ENCODE measurements around the gene LAIR1.

The LAIR1 gene

DNA sequence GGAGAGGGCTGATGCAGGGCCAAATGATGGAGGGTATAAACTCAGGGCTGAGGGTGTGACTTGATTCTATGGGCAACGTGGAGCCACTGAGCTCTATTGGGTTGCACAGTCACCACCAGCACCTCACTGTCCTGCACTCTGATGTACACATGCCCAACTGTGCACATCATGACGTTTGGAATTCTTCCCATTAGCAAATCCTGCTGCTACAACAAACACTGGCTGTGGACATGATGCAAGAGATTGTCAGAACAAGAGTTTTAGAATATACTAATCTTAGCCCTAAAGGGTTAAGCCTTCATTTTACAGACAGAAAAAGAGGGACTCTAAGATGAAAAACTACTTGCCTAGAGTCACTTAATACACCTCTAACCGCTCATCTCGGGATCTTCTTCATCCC, 48.1 kb upstream of the LAIR1 start:
- H3K4me3 ChIP-seq (ENCODE audit: low read depth, low read length) = no peak overlapping the region
- TF ChIP-seq ZIC2 (tag by site-specific recombination; IDR thresholded peaks at IDR 0.05) = peak; percentile 31; the same call in 1 of the 2 replicates
- TF ChIP-seq ZNF292 (tag by site-specific recombination; IDR thresholded peaks at IDR 0.05; ENCODE audit: borderline replicate concordance, low read depth) = no peak
- TF ChIP-seq ZNF324 (tag by site-specific recombination; IDR thresholded peaks at IDR 0.05) = no peak
- no peak for TF ChIP-seq ZNF132 (tag by site-specific recombination; IDR thresholded peaks at IDR 0.05; ENCODE audit: borderline replicate concordance)
- POLR2A ChIA-PET = no interaction called here
- no peaks in the 10 kb centered on the region for H3K36me3 ChIP-seq (ENCODE audit: control insufficient read depth in 2 of 2, insufficient read depth in 1 of 2, low read length in 2 of 2)
- H3K4me1 ChIP-seq (ENCODE audit: control insufficient read depth, insufficient read depth, low read length) = no peaks in the 10 kb centered on the region; the same call in 1 of the 2 replicates
- no peak overlapping the region for H3K27ac ChIP-seq (ENCODE audit: extremely low read depth, low read depth, low read length)
- CTCF ChIA-PET = no interaction called here
- 0 out of 2 replicates have a peak, but pooled peaks cover 2% of the 10 kb centered on the region for H3K9me3 ChIP-seq (ENCODE audit: control insufficient read depth, insufficient read depth, low read depth, low read length)

DNA sequence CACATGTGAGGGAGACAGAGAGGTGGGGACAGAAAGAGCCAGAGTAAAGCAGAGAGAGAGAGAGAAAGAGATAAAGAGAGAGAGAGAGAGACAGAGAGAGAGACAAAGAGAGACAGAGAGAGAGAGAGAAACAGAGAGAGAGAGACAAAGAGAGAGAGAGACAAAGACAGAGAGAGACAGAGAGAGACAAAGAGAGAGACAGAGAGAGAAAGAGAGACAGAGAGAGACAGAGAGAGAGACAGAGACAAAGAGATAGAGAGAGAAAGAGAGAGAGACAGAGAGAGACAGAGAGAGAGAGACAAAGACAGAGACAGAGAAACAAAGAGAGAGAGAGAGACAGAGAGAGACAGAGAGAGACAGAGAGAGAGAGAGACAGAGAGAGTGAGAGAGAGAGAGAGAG, 46.3 kb upstream of the LAIR1 start:
- ChIA-PET CTCF (interaction anchor here (0.6 to 2.0 kb wide), 3 partner anchors 20 to 470 kb away, joined by 3 to 7 read pairs (median 3); no protein-coding TSS in a partner anchor), POLR2A (no interaction called here)
- H3K9me3 ChIP-seq (ENCODE audit: control insufficient read depth, insufficient read depth, low read depth, low read length) = 0 out of 2 replicates have a peak, but pooled peaks cover 2% of the 10 kb centered on the region
- H3K27ac ChIP-seq (ENCODE audit: extremely low read depth, low read depth, low read length) = no peak overlapping the region
- no peaks in the 10 kb centered on the region for H3K36me3 ChIP-seq (ENCODE audit: control insufficient read depth in 2 of 2, insufficient read depth in 1 of 2, low read length in 2 of 2)
- no peaks in the 10 kb centered on the region; the same call in 1 of the 2 replicates for H3K4me1 ChIP-seq (ENCODE audit: control insufficient read depth, insufficient read depth, low read length)
- TF ChIP-seq SP3 (tag by site-specific recombination; IDR thresholded peaks at IDR 0.05) (no peak), ZBTB17 (tag by site-specific recombination; IDR thresholded peaks at IDR 0.05) (0 out of 2 replicates have a peak, but pooled peaks have one; percentile 4), ZNF596 (tag by site-specific recombination; IDR thresholded peaks at IDR 0.05) (peak; percentile 99)
- no peak overlapping the region for H3K4me3 ChIP-seq (ENCODE audit: low read depth, low read length)

DNA sequence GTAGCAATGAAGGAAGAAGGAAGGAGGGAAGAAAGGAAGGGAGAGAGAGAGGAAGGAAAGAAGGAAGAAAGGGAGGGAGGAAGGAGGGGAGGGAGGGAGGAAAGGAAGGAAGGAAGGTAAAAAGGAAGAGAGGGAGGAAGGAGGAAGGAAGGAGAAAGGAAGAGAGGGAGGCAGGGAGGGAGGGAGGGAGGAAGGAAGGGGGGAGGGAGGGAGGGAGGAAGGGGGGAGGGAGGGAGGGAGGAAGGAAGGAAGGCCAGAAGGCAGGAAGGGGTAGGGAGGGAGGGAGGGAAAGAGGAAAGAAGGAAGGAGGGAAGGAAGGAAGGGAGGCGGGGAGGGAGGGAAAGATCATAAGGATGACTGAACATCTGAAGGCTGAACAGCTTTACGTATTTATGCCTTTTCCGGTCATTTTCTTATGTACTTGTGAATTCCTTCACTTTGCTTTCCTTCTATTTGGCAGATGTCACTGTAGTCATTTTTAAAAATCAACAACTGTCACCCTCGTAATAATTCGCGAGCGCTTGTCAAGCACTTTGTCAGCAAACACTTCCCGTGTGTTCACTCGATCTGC, 43.8 kb upstream of the LAIR1 start:
- H3K27ac ChIP-seq (ENCODE audit: extremely low read depth, low read depth, low read length) = no peak overlapping the region
- TF ChIP-seq SP3 (tag by site-specific recombination; IDR thresholded peaks at IDR 0.05) (no peak), ZNF37A (tag by site-specific recombination; IDR thresholded peaks at IDR 0.05) (no peak), ZBTB21 (tag by site-specific recombination; IDR thresholded peaks at IDR 0.05) (no peak), ZNF391 (tag by site-specific recombination; IDR thresholded peaks at IDR 0.05; ENCODE audit: borderline replicate concordance, low read depth) (no peak), ZNF157 (tag by site-specific recombination; IDR thresholded peaks at IDR 0.05) (no peak), YY2 (tag by site-specific recombination; IDR thresholded peaks at IDR 0.05) (no peak), REPIN1 (tag by site-specific recombination; IDR thresholded peaks at IDR 0.05; ENCODE audit: low read depth) (no peak), ZNF670 (tag by site-specific recombination; IDR thresholded peaks at IDR 0.05; ENCODE audit: low read depth) (no peak), ZNF626 (tag by site-specific recombination; IDR thresholded peaks at IDR 0.05) (no peak)
- TF ChIP-seq, protein P1, sequence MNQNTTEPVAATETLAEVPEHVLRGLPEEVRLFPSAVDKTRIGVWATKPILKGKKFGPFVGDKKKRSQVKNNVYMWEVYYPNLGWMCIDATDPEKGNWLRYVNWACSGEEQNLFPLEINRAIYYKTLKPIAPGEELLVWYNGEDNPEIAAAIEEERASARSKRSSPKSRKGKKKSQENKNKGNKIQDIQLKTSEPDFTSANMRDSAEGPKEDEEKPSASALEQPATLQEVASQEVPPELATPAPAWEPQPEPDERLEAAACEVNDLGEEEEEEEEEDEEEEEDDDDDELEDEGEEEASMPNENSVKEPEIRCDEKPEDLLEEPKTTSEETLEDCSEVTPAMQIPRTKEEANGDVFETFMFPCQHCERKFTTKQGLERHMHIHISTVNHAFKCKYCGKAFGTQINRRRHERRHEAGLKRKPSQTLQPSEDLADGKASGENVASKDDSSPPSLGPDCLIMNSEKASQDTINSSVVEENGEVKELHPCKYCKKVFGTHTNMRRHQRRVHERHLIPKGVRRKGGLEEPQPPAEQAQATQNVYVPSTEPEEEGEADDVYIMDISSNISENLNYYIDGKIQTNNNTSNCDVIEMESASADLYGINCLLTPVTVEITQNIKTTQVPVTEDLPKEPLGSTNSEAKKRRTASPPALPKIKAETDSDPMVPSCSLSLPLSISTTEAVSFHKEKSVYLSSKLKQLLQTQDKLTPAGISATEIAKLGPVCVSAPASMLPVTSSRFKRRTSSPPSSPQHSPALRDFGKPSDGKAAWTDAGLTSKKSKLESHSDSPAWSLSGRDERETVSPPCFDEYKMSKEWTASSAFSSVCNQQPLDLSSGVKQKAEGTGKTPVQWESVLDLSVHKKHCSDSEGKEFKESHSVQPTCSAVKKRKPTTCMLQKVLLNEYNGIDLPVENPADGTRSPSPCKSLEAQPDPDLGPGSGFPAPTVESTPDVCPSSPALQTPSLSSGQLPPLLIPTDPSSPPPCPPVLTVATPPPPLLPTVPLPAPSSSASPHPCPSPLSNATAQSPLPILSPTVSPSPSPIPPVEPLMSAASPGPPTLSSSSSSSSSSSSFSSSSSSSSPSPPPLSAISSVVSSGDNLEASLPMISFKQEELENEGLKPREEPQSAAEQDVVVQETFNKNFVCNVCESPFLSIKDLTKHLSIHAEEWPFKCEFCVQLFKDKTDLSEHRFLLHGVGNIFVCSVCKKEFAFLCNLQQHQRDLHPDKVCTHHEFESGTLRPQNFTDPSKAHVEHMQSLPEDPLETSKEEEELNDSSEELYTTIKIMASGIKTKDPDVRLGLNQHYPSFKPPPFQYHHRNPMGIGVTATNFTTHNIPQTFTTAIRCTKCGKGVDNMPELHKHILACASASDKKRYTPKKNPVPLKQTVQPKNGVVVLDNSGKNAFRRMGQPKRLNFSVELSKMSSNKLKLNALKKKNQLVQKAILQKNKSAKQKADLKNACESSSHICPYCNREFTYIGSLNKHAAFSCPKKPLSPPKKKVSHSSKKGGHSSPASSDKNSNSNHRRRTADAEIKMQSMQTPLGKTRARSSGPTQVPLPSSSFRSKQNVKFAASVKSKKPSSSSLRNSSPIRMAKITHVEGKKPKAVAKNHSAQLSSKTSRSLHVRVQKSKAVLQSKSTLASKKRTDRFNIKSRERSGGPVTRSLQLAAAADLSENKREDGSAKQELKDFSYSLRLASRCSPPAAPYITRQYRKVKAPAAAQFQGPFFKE (tag by site-specific recombination; IDR thresholded peaks at IDR 0.05; ENCODE audit: borderline replicate concordance) = no peak
- TF ChIP-seq, protein P2, sequence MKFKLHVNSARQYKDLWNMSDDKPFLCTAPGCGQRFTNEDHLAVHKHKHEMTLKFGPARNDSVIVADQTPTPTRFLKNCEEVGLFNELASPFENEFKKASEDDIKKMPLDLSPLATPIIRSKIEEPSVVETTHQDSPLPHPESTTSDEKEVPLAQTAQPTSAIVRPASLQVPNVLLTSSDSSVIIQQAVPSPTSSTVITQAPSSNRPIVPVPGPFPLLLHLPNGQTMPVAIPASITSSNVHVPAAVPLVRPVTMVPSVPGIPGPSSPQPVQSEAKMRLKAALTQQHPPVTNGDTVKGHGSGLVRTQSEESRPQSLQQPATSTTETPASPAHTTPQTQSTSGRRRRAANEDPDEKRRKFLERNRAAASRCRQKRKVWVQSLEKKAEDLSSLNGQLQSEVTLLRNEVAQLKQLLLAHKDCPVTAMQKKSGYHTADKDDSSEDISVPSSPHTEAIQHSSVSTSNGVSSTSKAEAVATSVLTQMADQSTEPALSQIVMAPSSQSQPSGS (tag by site-specific recombination; IDR thresholded peaks at IDR 0.05; ENCODE audit: low read depth) = no peak
- TF ChIP-seq, protein P3, sequence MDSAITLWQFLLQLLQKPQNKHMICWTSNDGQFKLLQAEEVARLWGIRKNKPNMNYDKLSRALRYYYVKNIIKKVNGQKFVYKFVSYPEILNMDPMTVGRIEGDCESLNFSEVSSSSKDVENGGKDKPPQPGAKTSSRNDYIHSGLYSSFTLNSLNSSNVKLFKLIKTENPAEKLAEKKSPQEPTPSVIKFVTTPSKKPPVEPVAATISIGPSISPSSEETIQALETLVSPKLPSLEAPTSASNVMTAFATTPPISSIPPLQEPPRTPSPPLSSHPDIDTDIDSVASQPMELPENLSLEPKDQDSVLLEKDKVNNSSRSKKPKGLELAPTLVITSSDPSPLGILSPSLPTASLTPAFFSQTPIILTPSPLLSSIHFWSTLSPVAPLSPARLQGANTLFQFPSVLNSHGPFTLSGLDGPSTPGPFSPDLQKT (IDR thresholded peaks at IDR 0.05; ENCODE audit: borderline replicate concordance, low read depth, low read length) = no peak
- TF ChIP-seq, protein P4, sequence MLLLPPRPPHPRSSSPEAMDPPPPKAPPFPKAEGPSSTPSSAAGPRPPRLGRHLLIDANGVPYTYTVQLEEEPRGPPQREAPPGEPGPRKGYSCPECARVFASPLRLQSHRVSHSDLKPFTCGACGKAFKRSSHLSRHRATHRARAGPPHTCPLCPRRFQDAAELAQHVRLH (tag by site-specific recombination; IDR thresholded peaks at IDR 0.05) = no peak
- no peaks in the 10 kb centered on the region for H3K36me3 ChIP-seq (ENCODE audit: control insufficient read depth in 2 of 2, insufficient read depth in 1 of 2, low read length in 2 of 2)
- CTCF ChIA-PET = interaction anchor here (0.6 to 1.9 kb wide), 2 partner anchors 18 to 557 kb away, joined by 3 to 10 read pairs; no protein-coding TSS in a partner anchor
- H3K9me3 ChIP-seq (ENCODE audit: control insufficient read depth, insufficient read depth, low read depth, low read length) = no peaks in the 10 kb centered on the region
- no peaks in the 10 kb centered on the region for H3K4me1 ChIP-seq (ENCODE audit: control insufficient read depth, insufficient read depth, low read length)
- POLR2A ChIA-PET = interaction anchor here (0.9 kb wide), 1 partner anchor 22 kb away, joined by 3 read pairs; no protein-coding TSS in a partner anchor
- no peak overlapping the region for H3K4me3 ChIP-seq (ENCODE audit: low read depth, low read length)
